ENCODE measurements around the gene CCNY. TPM values are rescaled to one million over a fixed set of nuclear protein-coding genes. Genes with fewer than 3 reads are reported as not detected.

Gene CCNY
- total RNA-seq, 1 donor from 2014 or later, result 37.5 TPM

GRCh38 chr10:35581655-35582054, 245.3 kb downstream of the CCNY start:
- no peak for TF ChIP-seq CTCF (IDR thresholded peaks at IDR 0.05)
- no peak for DNase-seq (ENCODE audit: low spot score in 2 of 2)

GRCh38 chr10:35584946-35585345, 248.6 kb downstream of the CCNY start:
- Histone ChIP-seq H3K27ac (no peak overlapping the region), H3K27me3 (no peaks in the 10 kb centered on the region), H3K4me1 (no peaks in the 10 kb centered on the region), H3K4me3 (no peak overlapping the region), H3K9me3 (no peaks in the 10 kb centered on the region), H3K36me3 (no peaks in the 10 kb centered on the region)
- intact Hi-C loops (cut with DNase I), result no loop called here
- TF ChIP-seq CTCF (IDR thresholded peaks at IDR 0.05), result no peak
- no peak for DNase-seq (ENCODE audit: low spot score in 2 of 2)

More at GRCh38 chr10:35581655-35582054, 245.3 kb downstream of the CCNY start:
- Histone ChIP-seq H3K27me3 (no peaks in the 10 kb centered on the region), H3K4me3 (no peak overlapping the region), H3K36me3 (no peaks in the 10 kb centered on the region), H3K4me1 (no peaks in the 10 kb centered on the region), H3K27ac (no peak overlapping the region), H3K9me3 (no peaks in the 10 kb centered on the region)
- intact Hi-C loops (cut with DNase I), result no loop called here

- DNase-seq (ENCODE audit: low spot score in 2 of 2), result no peak
- no peak for TF ChIP-seq CTCF (IDR thresholded peaks at IDR 0.05)
Measured at GRCh38 chr10:35585356-35585755, 249.0 kb downstream of the CCNY start.

GRCh38 chr10:35585903-35586535, 249.7 kb downstream of the CCNY start:
- intact Hi-C loops (cut with DNase I), result no loop called here
- no peak for TF ChIP-seq CTCF (IDR thresholded peaks at IDR 0.05)
- Histone ChIP-seq H3K4me1 (no peaks in the 10 kb centered on the region), H3K36me3 (no peaks in the 10 kb centered on the region), H3K27ac (no peak overlapping the region), H3K27me3 (no peaks in the 10 kb centered on the region), H3K4me3 (no peak overlapping the region), H3K9me3 (peaks cover 0 to 4% of the 10 kb centered on the region in 2 donors)
- DNase-seq (ENCODE audit: low spot score in 2 of 2), result no peak

More at GRCh38 chr10:35585356-35585755, 249.0 kb downstream of the CCNY start:
- H3K27ac ChIP-seq, result no peak overlapping the region
- intact Hi-C loops (cut with DNase I), result no loop called here
- no peaks in the 10 kb centered on the region for H3K36me3 ChIP-seq
- H3K4me1 ChIP-seq, result no peaks in the 10 kb centered on the region
- no peaks in the 10 kb centered on the region for H3K27me3 ChIP-seq
- H3K9me3 ChIP-seq, result peaks cover 0 to under 1% of the 10 kb centered on the region in 2 donors
- H3K4me3 ChIP-seq, result no peak overlapping the region

GRCh38 chr10:35588836-35589235, 252.5 kb downstream of the CCNY start:
- intact Hi-C loops (cut with DNase I), result no loop called here
- no peak overlapping the region for H3K27ac ChIP-seq

More at GRCh38 chr10:35588836-35589235, 252.5 kb downstream of the CCNY start:
- Histone ChIP-seq H3K36me3 (no peaks in the 10 kb centered on the region), H3K27me3 (no peaks in the 10 kb centered on the region), H3K4me1 (no peaks in the 10 kb centered on the region), H3K4me3 (no peak overlapping the region), H3K9me3 (peaks cover 0 to 4% of the 10 kb centered on the region in 2 donors)
- TF ChIP-seq CTCF (IDR thresholded peaks at IDR 0.05), result no peak
- DNase-seq (ENCODE audit: low spot score in 2 of 2), result no peak

Data from ascending aorta (tissue), 2 donors.